ENCODE data around the gene SAT2.

DNA sequence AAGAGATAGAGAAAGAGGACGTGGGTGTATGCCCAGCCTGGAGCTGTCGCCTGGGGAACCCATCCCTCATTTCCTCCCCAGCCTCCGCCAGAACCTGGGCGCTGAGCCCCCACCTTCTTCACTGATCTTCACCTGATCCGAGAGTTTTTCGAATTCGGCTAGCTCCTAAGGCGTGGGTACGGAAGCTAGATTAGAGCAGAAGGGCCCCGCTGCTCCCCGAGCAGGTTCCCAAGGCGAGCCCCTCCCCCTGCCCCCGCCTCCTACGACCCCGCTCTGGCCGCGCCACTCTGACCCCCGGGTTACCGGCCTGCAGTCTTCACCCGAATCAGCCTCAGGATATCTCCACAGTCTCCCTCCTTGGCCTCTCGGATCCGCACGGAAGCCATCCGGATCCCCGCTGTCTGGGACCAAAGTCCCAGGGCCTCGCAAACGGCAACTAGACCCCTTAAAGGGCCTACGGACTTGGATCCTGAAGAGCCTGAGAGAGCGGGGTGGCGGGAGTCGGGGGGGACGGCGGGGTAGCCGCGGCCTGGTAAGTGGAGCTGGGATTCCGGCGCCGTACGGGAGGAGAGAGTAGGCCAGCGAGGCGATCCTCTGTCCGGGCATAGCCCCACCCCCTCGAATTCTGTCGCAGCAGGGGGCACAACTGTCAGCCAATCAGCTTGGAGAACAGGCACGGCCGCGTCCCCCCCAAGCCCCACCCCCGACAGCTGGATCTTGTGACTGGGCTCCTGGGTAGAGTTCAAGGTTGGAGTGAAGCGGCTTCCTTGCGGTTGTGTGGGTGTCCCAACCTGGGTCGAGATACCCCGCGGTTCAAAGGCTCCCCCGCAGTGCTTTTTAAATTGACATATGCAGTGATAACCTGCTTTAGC is at the start of gene SAT2:
- no peak for TF ChIP-seq CEBPB (IDR thresholded peaks at IDR 0.05; ENCODE audit: borderline replicate concordance, low read depth, low read length)
- no peak for TF ChIP-seq ZNF136 (CRISPR knock-in tag; IDR thresholded peaks at IDR 0.05; ENCODE audit: low read depth)
- no peak for TF ChIP-seq XBP1 (CRISPR knock-in tag; IDR thresholded peaks at IDR 0.05)
- TF ChIP-seq ZNF775 (CRISPR knock-in tag; IDR thresholded peaks at IDR 0.05; ENCODE audit: borderline replicate concordance), result no peak

Data from HepG2 (cell line).